ENCODE results near the gene GULP1. TPM values are rescaled to one million over a fixed set of nuclear protein-coding genes. Genes with fewer than 3 reads are reported as not detected.

GULP1 gene
- total and polyA plus RNA-seq, 2 of the 13 experiments (the other 11 are each of a cell fraction or from before 2014, with no cell fraction given), result 0.15 TPM; not detected in 1

DNA sequence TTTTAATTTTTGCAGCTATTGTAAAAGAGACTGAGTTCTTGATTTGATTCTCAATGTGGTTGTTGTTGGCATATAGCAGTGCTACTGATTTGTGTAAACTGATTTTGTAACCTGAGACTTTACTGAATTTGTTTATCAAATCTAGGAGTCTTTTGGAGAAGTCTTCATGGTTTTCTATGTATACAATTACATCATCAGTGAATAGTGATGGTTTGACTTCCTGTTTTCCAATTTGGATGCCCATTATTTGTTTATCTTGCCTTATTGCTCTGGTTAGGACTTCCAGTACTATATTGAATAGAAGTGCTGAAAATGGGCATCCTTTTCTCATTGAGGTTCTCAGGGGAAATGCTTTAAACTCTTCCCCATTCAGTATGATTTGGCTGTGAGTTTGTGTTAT lies 99.7 kb downstream of the GULP1 start:
- H3K9ac ChIP-seq (ENCODE audit: insufficient read depth, low read depth, low read length), result no peak overlapping the region
- no peaks in the 10 kb centered on the region for H3K36me3 ChIP-seq (replicated peaks in 1 of 2; ENCODE audit: control insufficient read depth in 1 of 2, insufficient read depth in 2 of 2, low read length in 2 of 2)
- ATAC-seq (no peak), DNase-seq (ENCODE audit: low spot score) (no peak), FAIRE-seq (no peak)
- H3K9me3 ChIP-seq (ENCODE audit: low read length), result no peaks in the 10 kb centered on the region
- TF ChIP-seq, protein P1, sequence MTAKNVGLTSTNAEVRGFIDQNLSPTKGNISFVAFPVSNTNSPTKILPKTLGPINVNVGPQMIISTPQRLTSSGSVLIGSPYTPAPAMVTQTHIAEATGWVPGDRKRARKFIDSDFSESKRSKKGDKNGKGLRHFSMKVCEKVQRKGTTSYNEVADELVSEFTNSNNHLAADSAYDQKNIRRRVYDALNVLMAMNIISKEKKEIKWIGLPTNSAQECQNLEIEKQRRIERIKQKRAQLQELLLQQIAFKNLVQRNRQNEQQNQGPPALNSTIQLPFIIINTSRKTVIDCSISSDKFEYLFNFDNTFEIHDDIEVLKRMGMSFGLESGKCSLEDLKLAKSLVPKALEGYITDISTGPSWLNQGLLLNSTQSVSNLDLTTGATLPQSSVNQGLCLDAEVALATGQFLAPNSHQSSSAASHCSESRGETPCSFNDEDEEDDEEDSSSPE (CRISPR knock-in tag; IDR thresholded peaks at IDR 0.05), result no peak
- TF ChIP-seq ZNF33B (CRISPR knock-in tag; IDR thresholded peaks at IDR 0.05), result no peak
- TF ChIP-seq ZNF230 (CRISPR knock-in tag; IDR thresholded peaks at IDR 0.05), result no peak
- no peak for TF ChIP-seq HMGA1 (CRISPR knock-in tag; conservative IDR thresholded peaks at IDR 0.05)
- no peak for TF ChIP-seq ARNTL (CRISPR knock-in tag; IDR thresholded peaks at IDR 0.05)
- TF ChIP-seq HNRNPK (IDR thresholded peaks at IDR 0.05; ENCODE audit: low read depth, low read length, poor library complexity, severe bottlenecking), result no peak
- no peak for TF ChIP-seq KLF9 (CRISPR knock-in tag; IDR thresholded peaks at IDR 0.05; ENCODE audit: low read depth)
- no peak for TF ChIP-seq CEBPB (IDR thresholded peaks at IDR 0.05; ENCODE audit: borderline replicate concordance, low read depth, low read length)
- no peak for TF ChIP-seq GATA4 (IDR thresholded peaks at IDR 0.05; ENCODE audit: borderline replicate concordance, low read depth)
- no peak for TF ChIP-seq ZNF510 (CRISPR knock-in tag; IDR thresholded peaks at IDR 0.05; ENCODE audit: low read depth)
- no peak for TF ChIP-seq ZNF430 (CRISPR knock-in tag; IDR thresholded peaks at IDR 0.05)
- TF ChIP-seq ZFP82 (CRISPR knock-in tag; IDR thresholded peaks at IDR 0.05; ENCODE audit: borderline replicate concordance), result no peak
- TF ChIP-seq KAT7 (CRISPR knock-in tag; IDR thresholded peaks at IDR 0.05; ENCODE audit: borderline replicate concordance), result no peak
- TF ChIP-seq ZNF207 (IDR thresholded peaks at IDR 0.05; ENCODE audit: borderline replicate concordance), result no peak
- no peak for TF ChIP-seq MYNN (CRISPR knock-in tag; IDR thresholded peaks at IDR 0.05; ENCODE audit: low read depth)
- TF ChIP-seq ZNF549 (CRISPR knock-in tag; IDR thresholded peaks at IDR 0.05), result no peak
- H2AFZ ChIP-seq (ENCODE audit: low read length), result no peak overlapping the region
- no peaks in the 10 kb centered on the region for H3K27me3 ChIP-seq (ENCODE audit: control insufficient read depth in 1 of 2, insufficient read depth in 2 of 2, low read length in 2 of 2)
- intact Hi-C loops (cut with micrococcal nuclease; ENCODE audit: unreplicated experiment) (no loop called here), in situ Hi-C loops (cut with HindIII; ENCODE audit: extremely low pct_ligation_motif_present, low pct_unique_long_range_greater_than_20kb) (no loop called here)
- no peak overlapping the region for H3K4me3 ChIP-seq (replicated peaks in 1 of 3; ENCODE audit: insufficient read depth in 1 of 3, low read depth in 2 of 3, low read length in 3 of 3)
- H3K79me2 ChIP-seq (ENCODE audit: insufficient read depth, low read length), result no peaks in the 10 kb centered on the region
- H3K27ac ChIP-seq (ENCODE audit: extremely low read length, insufficient read depth, low read length), result no peak overlapping the region
- no peaks in the 10 kb centered on the region for H3K4me1 ChIP-seq (ENCODE audit: insufficient read depth, low read length)
- ChIA-PET POLR2A (no interaction called here), CTCF (ENCODE audit: low intra/inter-chr PET ratio, low total read pairs) (no interaction called here)
- H3K4me2 ChIP-seq (ENCODE audit: low read depth, low read length), result no peak overlapping the region
- no peaks in the 10 kb centered on the region for H4K20me1 ChIP-seq (ENCODE audit: insufficient read depth, low read length)
- BruUV-seq (replicated peaks), result no TSS peak

Measured in HepG2 (cell line).